Measurements from ENCODE around the gene ARHGDIG. TPM values are rescaled to one million over a fixed set of nuclear protein-coding genes. Genes with fewer than 3 reads are reported as not detected.

Gene ARHGDIG
- total and polyA plus RNA-seq, 2 of the 4 experiments (the other 2 are of a cell fraction), result 0.24 to 0.36 TPM

- H3K14ac ChIP-seq (replicated peaks; ENCODE audit: low read depth, low read length), result no peak overlapping the region
- dilution Hi-C loops (cut with HindIII; ENCODE audit: low sequenced_read_pairs, unreplicated experiment) (no loop called here), in situ Hi-C loops (cut with MboI; ENCODE audit: low sequenced_read_pairs) (no loop called here), intact Hi-C loops (cut with micrococcal nuclease) (no loop called here)
- no peak overlapping the region for H3K18ac ChIP-seq (ENCODE audit: low read depth, low read length)
- H4K91ac ChIP-seq (ENCODE audit: insufficient read depth, low read depth, low read length), result no peak overlapping the region
- no peak overlapping the region for H3K23ac ChIP-seq (ENCODE audit: low read depth, low read length)
- no peak overlapping the region for H4K5ac ChIP-seq (ENCODE audit: low read depth, low read length)
- BruUV-seq (replicated peaks), result no TSS peak
- H3K4me2 ChIP-seq (ENCODE audit: low read depth, low read length), result no peak overlapping the region
- DNase-seq (no peak), ATAC-seq (ENCODE audit: low read depth) (no peak)
- H3K4me3 ChIP-seq (ENCODE audit: insufficient read depth, low read depth, low read length), result no peak overlapping the region
- no peak overlapping the region for H3K27ac ChIP-seq (ENCODE audit: insufficient read depth, low read length)
- ChIA-PET POLR2A (ENCODE audit: unreplicated experiment) (no interaction called here), CTCF (no interaction called here)
- no peak overlapping the region for H2BK15ac ChIP-seq (ENCODE audit: low read depth, low read length)
- H2AK5ac ChIP-seq (ENCODE audit: low read depth, low read length), result no peak overlapping the region
- no peak overlapping the region for H2AK9ac ChIP-seq (replicated peaks; ENCODE audit: low read depth, low read length, poor library complexity)
- TF ChIP-seq CTCF (conservative IDR thresholded peaks at IDR 0.05; ENCODE audit: low read depth, low read length) (no peak), CEBPB (IDR thresholded peaks at IDR 0.05; ENCODE audit: low read depth, low read length) (no peak), POLR2A (IDR thresholded peaks at IDR 0.05; ENCODE audit: low read depth, low read length) (no peak), MAFK (IDR thresholded peaks at IDR 0.05; ENCODE audit: low read depth, low read length) (no peak), SMC3 (IDR thresholded peaks at IDR 0.05; ENCODE audit: low read depth, low read length) (no peak), RAD21 (IDR thresholded peaks at IDR 0.05; ENCODE audit: low read length) (no peak), MAZ (IDR thresholded peaks at IDR 0.05; ENCODE audit: borderline replicate concordance, low read depth, low read length) (no peak), NFE2L2 (IDR thresholded peaks at IDR 0.05; ENCODE audit: low read depth, low read length) (no peak), RFX5 (IDR thresholded peaks at IDR 0.05; ENCODE audit: low read depth, low read length) (no peak), CHD1 (IDR thresholded peaks at IDR 0.05; ENCODE audit: low read depth, low read length) (no peak), BHLHE40 (IDR thresholded peaks at IDR 0.05; ENCODE audit: low read depth, low read length) (no peak), RCOR1 (IDR thresholded peaks at IDR 0.05; ENCODE audit: insufficient replicate concordance, low read length) (no peak), MXI1 (IDR thresholded peaks at IDR 0.05; ENCODE audit: borderline replicate concordance, low read depth, low read length) (no peak), FOS (IDR thresholded peaks at IDR 0.05; ENCODE audit: low read depth, low read length) (no peak)
- TF ChIP-seq, protein P1, sequence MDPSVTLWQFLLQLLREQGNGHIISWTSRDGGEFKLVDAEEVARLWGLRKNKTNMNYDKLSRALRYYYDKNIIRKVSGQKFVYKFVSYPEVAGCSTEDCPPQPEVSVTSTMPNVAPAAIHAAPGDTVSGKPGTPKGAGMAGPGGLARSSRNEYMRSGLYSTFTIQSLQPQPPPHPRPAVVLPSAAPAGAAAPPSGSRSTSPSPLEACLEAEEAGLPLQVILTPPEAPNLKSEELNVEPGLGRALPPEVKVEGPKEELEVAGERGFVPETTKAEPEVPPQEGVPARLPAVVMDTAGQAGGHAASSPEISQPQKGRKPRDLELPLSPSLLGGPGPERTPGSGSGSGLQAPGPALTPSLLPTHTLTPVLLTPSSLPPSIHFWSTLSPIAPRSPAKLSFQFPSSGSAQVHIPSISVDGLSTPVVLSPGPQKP (IDR thresholded peaks at IDR 0.05; ENCODE audit: borderline replicate concordance, low read depth, low read length), result no peak
- TF ChIP-seq, protein P2, sequence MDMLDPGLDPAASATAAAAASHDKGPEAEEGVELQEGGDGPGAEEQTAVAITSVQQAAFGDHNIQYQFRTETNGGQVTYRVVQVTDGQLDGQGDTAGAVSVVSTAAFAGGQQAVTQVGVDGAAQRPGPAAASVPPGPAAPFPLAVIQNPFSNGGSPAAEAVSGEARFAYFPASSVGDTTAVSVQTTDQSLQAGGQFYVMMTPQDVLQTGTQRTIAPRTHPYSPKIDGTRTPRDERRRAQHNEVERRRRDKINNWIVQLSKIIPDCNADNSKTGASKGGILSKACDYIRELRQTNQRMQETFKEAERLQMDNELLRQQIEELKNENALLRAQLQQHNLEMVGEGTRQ (IDR thresholded peaks at IDR 0.05; ENCODE audit: low read depth, low read length), result no peak
- H4K8ac ChIP-seq (ENCODE audit: low read depth in 2 of 2, low read length in 2 of 2), result no peak overlapping the region
- H2AFZ ChIP-seq (replicated peaks; ENCODE audit: low read length, poor library complexity), result no peak overlapping the region
- H3K27me3 ChIP-seq (ENCODE audit: control insufficient read depth, insufficient read depth, low read length), result no peaks in the 10 kb centered on the region
- H2BK120ac ChIP-seq (ENCODE audit: low read depth, low read length), result no peak overlapping the region
- no peak overlapping the region for H2BK20ac ChIP-seq (ENCODE audit: low read depth, low read length)
- no peak overlapping the region for H2BK5ac ChIP-seq (ENCODE audit: low read depth, low read length, poor library complexity, severe bottlenecking)
- H3K79me1 ChIP-seq (ENCODE audit: low read depth in 1 of 2, low read length in 2 of 2), result no peaks in the 10 kb centered on the region
- H3K36me3 ChIP-seq (ENCODE audit: control insufficient read depth, insufficient read depth, low read length), result peaks cover 36% of the 10 kb centered on the region
- no peak overlapping the region for H3K56ac ChIP-seq (ENCODE audit: extremely low read depth, insufficient read depth, low read length)
- H3K9me3 ChIP-seq (ENCODE audit: control insufficient read depth, insufficient read depth, low read length), result no peaks in the 10 kb centered on the region
- 93% methylated on average over 15 of the region's 23 CpGs; no CpG with 5 or more reads in 1 of the 2 experiments for WGBS, 2 experiments (ENCODE audit: extremely low coverage in 2 of 2, insufficient read length in 1 of 2)
- H3K9ac ChIP-seq (ENCODE audit: low read depth, low read length), result no peak overlapping the region
- peaks cover 3% of the 10 kb centered on the region for H3K9me1 ChIP-seq (ENCODE audit: insufficient read depth, low read length)
- H4K20me1 ChIP-seq (ENCODE audit: insufficient read depth, low read length), result no peaks in the 10 kb centered on the region
- no peak overlapping the region for H3K4ac ChIP-seq (ENCODE audit: low read depth, low read length)
- no peaks in the 10 kb centered on the region for H3K4me1 ChIP-seq (ENCODE audit: control insufficient read depth, insufficient read depth, low read length)
Observed at GRCh38 chr16:264440-264951, 15.9 kb upstream of the ARHGDIG start.
